Prostate gland (tissue), 2 donors: ENCODE measurements around the gene MYO5A. TPM values are rescaled to one million over a fixed set of nuclear protein-coding genes. Genes with fewer than 3 reads are reported as not detected.
A peak's percentile ranks its signal among the peaks of the same experiment; 100 is the strongest.
"Not testable (repeated sequence)": the region's sequence is repeated elsewhere in the genome, so short reads cannot be mapped to it uniquely, and the experiment has no call there.

Source experiments
- DNase-seq: peaks from one replicate; pipeline ENCODE4 v3.0.0-alpha.2; 2019; ENCODE audit warnings: low spot score
- H3K27ac ChIP-seq, 2 donors: fragments of 200-600 bp; sonication (generic); 2 replicates each; pipeline ENCODE4 v1.5.1; 2017 to 2019
- H3K27me3 ChIP-seq: fragments of 200-600 bp; sonication (generic); replicated peaks from 2 replicates; pipeline ENCODE4 v1.5.1; 2019; ENCODE audit not compliant: insufficient read depth
- H3K36me3 ChIP-seq, 2 donors: fragments of 200-600 bp; sonication (generic); 1 replicate in 1 of 2; 2 replicates in 1 of 2; pipeline versions ENCODE4 v1.5.1 to v1.8.1; 2017 to 2019
- H3K4me1 ChIP-seq: fragments of 200-600 bp; sonication (generic); replicated peaks from 2 replicates; pipeline ENCODE4 v1.5.1; 2019
- H3K4me3 ChIP-seq, 2 donors: fragments of 200-600 bp; sonication (generic); 2 replicates each; pipeline ENCODE4 v1.5.1; 2017 to 2019
- H3K9me3 ChIP-seq: fragments of 200-600 bp; sonication (generic); 2 replicates; pipeline ENCODE4 v1.5.1; 2017
- POLR2A ChIP-seq: fragments of 450-650 bp; IDR thresholded peaks from one replicate; pipeline ENCODE4 v1.6.1; 2016; ENCODE audit warnings: antibody characterized with exemption, mild to moderate bottlenecking
- POLR2AphosphoS5 ChIP-seq: sonication (generic); formaldehyde crosslinking; IDR thresholded peaks from one replicate; pipeline ENCODE4 v1.6.1; 2017; ENCODE audit warnings: antibody characterized with exemption
- WGBS: methylation state at CpG from one replicate; pipeline ENCODE4 v1.1.5; 2018; 5-methylcytosine and 5-hydroxymethylcytosine counted together
- intact Hi-C: fragments of 100-400 bp; cut with DNase I; formaldehyde crosslinking; loops from one replicate; pipeline ENCODE4 v1.14.2; 2022
- total RNA-seq, 2 donors: library from RNA; depleted of rRNA; stranded (reverse); fragments of >200 nt; gene quantifications; one replicate each; pipeline ENCODE4 v1.1.0, GENCODE V29; 2016
- TF ChIP-seq, protein P1 (sequence below), 4 experiments: fragments of 200-600 bp in 2 of 4; fragments of 450-650 bp in 2 of 4; sonication (generic) in 2 of 4; IDR thresholded peaks; 1 replicate in 3 of 4; 2 replicates in 1 of 4; pipeline ENCODE4 v1.5.1; 2016 to 2019; ENCODE audit warnings: antibody characterized with exemption in 4 of 4, mild to moderate bottlenecking in 2 of 4, moderate library complexity in 2 of 4

Gene MYO5A
- total RNA-seq, 2 donors from 2014 or later, result 24.9 to 41.9 TPM

DNA sequence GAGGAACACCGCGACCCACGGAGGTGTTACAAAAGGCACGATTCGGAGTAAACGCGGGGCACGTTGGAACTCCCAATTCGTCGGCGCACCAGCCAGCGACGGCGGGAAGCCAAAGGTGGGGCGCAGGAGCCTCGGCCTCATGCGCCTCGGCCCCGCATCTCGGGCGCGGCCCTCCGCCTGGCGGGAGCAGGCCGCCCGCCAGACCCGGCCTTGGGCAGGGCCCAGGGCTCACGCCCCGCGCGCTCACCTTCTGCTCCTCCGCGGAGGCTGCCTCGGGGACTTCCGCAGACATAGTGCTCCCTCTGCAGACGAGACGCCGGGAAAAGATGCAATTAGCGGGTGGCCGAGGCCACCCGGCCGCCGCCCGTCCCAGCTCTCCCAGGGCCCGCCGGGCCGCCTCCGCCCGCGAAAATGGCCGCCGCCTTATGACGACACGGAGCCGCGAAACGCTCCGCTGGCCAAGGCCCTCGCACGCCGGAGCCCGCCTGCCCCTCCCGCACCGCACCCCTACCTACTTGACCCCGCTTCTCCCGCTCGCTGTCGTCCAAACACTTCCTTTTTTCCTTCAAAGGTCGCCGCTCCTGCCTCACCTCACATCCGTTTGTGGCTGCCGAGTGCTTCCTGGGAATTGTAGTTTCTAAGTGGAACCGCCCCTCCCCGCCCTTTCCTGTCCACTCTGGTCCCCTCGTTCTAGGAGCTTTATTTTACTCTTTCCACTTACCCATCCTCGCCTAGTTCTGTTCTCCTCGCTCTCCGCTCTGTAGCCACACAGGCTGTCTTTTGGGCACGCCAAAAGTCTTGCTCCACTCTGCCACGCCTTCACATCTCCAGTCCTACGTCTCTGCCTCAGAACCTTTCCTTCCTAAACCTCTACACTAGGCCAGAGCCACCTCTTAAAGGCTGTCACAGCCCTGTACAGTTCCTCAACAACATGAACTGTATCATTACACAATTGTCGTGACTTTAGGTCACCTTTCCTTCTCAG lies 40.2 kb upstream of the MYO5A start, which contains the start of gene ARPP19:
ARPP19 (minus strand) TSS at position 430 of the 985 bp plus-strand sequence; CDS start at position 292, 138 bp downstream.
- peak; percentile 78 for TF ChIP-seq POLR2A
- TF ChIP-seq, protein P1, sequence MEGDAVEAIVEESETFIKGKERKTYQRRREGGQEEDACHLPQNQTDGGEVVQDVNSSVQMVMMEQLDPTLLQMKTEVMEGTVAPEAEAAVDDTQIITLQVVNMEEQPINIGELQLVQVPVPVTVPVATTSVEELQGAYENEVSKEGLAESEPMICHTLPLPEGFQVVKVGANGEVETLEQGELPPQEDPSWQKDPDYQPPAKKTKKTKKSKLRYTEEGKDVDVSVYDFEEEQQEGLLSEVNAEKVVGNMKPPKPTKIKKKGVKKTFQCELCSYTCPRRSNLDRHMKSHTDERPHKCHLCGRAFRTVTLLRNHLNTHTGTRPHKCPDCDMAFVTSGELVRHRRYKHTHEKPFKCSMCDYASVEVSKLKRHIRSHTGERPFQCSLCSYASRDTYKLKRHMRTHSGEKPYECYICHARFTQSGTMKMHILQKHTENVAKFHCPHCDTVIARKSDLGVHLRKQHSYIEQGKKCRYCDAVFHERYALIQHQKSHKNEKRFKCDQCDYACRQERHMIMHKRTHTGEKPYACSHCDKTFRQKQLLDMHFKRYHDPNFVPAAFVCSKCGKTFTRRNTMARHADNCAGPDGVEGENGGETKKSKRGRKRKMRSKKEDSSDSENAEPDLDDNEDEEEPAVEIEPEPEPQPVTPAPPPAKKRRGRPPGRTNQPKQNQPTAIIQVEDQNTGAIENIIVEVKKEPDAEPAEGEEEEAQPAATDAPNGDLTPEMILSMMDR (IDR thresholded peaks at IDR 0.05), result peak in 2 of 4 experiments; percentile 25 to 44
- TF ChIP-seq POLR2AphosphoS5, result peak; percentile 92
- 5% methylated on average over 81 of the region's 82 CpGs for WGBS

DNA sequence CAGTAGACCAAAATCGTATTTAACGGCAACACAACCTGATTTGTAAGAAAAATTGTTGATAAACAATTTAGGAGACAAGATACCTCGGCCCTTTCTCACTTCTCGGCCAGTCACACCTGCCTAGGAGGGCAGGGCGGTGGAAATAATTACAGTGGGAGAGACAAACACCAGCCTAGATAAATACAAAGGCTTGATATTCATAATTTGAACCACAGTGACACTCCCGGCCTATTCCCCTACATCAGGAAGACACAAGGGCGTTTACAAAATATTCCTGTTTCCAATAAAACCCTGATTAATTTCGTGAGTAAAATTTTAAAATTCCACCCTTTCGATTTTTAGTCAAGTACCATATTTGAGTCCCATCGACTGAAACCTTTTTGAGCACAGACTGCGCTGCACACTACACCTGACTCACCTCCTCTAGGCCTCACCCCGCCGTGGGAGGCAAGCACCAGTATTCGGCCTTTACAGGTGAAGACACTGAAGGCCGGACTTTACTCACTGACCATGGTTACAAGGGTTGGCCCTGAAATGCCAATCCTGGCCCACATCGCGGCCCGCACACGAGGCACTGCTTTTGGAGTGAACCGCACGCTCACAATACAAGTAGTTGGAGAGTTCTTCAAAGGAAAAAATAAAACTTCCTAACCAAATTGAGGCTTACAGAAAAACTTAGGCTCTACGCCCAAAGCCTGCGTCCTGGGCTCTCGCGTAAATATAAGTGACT lies 39.4 kb upstream of the MYO5A start:
- 3% methylated on average over 25 of the region's 25 CpGs for WGBS
- Histone ChIP-seq H3K27ac (peak overlapping the region; percentile 91), H3K27me3 (no peaks in the 10 kb centered on the region), H3K4me1 (no peaks in the 10 kb centered on the region), H3K4me3 (peak overlapping the region; percentile 63 to 81), H3K9me3 (no peaks in the 10 kb centered on the region), H3K36me3 (no peaks in the 10 kb centered on the region)
- intact Hi-C loops, result loop anchor here (5.0 kb wide), 1 partner anchor 109 kb away; the partner anchor contains the start of gene ATOSA
- no peak for TF ChIP-seq POLR2A
- peak; percentile 5 for TF ChIP-seq POLR2AphosphoS5
- peak; percentile 23 for DNase-seq

More for the DNA sequence above, 40.2 kb upstream of the MYO5A start, which contains the start of gene ARPP19:
- H3K9me3 ChIP-seq, result no peaks in the 10 kb centered on the region
- peak; percentile 88 for DNase-seq
- intact Hi-C loops, result loop anchor here (5.0 kb wide), 1 partner anchor 108 kb away; the partner anchor contains the start of gene ATOSA
- peak within 1 kb of the TSS; percentile 63 to 81 for H3K4me3 ChIP-seq
- H3K27me3 ChIP-seq, result no peaks in the 10 kb centered on the region
- H3K36me3 ChIP-seq, result no peaks in the 10 kb centered on the region
- no peaks in the 10 kb centered on the region for H3K4me1 ChIP-seq
- peak within 1 kb of the TSS; percentile 91 for H3K27ac ChIP-seq

DNA sequence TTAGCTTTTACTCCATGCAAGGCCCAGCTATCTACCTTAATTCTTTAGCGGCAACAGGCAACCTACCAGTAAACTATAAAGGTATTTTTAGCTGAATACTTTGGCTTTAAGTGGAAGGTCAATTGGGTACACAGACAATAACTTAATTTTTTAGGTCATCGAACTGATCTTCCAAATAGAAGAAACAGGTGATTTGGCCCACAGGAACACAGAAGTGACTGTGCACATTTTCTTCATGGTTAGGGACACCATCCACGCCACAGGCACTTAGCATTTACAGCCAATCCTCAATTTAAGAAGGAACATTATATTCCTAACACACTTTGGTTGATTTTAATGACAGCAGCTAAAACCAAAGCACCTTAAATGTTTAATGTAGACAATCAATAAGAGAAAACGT lies 38.2 kb upstream of the MYO5A start:
- Histone ChIP-seq H3K4me1 (no peaks in the 10 kb centered on the region), H3K27ac (no peak overlapping the region), H3K9me3 (no peaks in the 10 kb centered on the region), H3K27me3 (no peaks in the 10 kb centered on the region), H3K4me3 (no peak overlapping the region), H3K36me3 (no peaks in the 10 kb centered on the region)
- 53% methylated on average over 4 of the region's 4 CpGs for WGBS
- DNase-seq, result no peak
- intact Hi-C loops, result loop anchor here (5.0 kb wide), 1 partner anchor 110 kb away; the partner anchor contains the start of gene ATOSA
- TF ChIP-seq POLR2AphosphoS5 (no peak), POLR2A (no peak)
- TF ChIP-seq, protein P1 (IDR thresholded peaks at IDR 0.05), result no peak

DNA sequence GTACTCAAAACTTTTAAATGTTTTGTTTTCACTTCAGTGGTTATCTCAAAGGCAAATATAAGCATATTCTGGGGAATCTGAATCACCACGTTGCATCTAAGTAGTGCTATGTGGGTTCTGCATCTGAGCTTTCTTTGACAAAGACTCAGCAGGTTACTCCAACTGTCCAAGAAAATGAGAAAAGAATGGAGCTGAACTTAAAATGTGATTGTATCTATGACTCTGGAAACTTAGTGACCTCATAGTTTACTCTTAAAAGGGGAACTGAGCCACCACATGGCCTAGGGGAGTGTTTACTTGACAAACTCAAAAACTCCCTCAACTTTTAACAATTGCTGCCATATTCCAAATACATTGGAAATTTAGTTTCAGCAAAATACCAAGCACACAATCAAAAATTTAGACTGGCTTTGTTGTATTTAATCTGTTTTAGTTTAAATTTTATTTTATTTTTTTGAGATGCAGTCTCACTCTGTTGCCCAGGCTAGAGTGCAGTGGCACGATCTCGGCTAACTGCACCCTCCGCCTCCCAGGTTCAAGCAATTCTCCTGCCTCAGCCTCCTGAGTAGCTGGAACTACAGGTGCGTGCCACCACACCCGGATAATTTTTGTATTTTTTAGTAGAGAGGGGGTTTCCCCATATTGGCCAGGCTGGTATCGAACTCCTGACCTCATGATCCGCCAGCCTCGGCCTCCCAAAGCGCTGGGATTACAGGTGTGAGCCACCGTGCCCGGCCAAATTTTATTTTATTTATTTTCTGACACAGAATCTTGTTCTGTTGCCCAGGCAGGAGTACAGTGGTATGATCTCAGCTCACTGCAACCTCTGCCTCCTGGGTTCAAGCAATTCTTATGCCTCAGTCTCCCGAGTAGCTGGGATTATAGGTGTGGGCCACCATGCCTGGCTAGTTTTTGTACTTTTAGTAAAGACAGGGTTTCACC lies 37.0 kb upstream of the MYO5A start:
- H3K4me1 ChIP-seq, H3K27me3 ChIP-seq, H3K27ac ChIP-seq, H3K9me3 ChIP-seq, H3K36me3 ChIP-seq, DNase-seq, H3K4me3 ChIP-seq: not testable (repeated sequence)
- intact Hi-C loops, result loop anchor here (5.0 kb wide), 1 partner anchor 112 kb away; the partner anchor contains the start of gene ATOSA
- 94% methylated on average over 13 of the region's 13 CpGs for WGBS

DNA sequence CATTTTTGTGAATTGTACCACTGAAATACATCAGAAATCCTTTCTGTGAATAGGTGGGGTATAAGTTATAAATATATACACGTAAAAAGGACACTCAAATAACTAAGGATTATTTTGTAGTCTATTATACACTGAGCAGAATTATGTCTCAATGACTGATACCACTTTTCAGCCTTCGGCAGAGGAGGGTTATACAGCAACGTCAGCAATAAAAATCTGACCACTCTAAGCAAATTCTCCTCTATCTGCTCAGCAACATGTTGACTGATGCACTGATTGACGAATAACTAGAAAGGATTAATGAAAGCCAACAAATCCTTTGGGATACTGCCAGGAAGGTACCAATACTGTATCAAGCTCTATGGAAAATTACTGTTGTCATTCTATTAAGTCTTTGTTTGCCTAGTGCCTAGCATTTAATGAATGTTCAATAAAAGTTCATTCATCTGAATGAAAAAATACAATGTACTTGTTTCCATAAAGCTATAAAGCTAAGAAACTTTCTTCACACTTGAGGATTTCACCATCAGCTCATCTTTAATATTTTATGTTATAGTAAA lies 34.9 kb upstream of the MYO5A start:
- Histone ChIP-seq H3K36me3 (no peaks in the 10 kb centered on the region), H3K9me3 (no peaks in the 10 kb centered on the region), H3K27ac (no peak overlapping the region), H3K4me3 (no peak overlapping the region), H3K27me3 (no peaks in the 10 kb centered on the region), H3K4me1 (no peaks in the 10 kb centered on the region)
- 56% methylated on average over 4 of the region's 4 CpGs for WGBS
- intact Hi-C loops, result no loop called here
- TF ChIP-seq, protein P1 (IDR thresholded peaks at IDR 0.05), result no peak
- TF ChIP-seq POLR2AphosphoS5, result no peak
- TF ChIP-seq POLR2A, result no peak
- DNase-seq, result no peak
